ENCODE measurements around the gene FKBP8.

DNA sequence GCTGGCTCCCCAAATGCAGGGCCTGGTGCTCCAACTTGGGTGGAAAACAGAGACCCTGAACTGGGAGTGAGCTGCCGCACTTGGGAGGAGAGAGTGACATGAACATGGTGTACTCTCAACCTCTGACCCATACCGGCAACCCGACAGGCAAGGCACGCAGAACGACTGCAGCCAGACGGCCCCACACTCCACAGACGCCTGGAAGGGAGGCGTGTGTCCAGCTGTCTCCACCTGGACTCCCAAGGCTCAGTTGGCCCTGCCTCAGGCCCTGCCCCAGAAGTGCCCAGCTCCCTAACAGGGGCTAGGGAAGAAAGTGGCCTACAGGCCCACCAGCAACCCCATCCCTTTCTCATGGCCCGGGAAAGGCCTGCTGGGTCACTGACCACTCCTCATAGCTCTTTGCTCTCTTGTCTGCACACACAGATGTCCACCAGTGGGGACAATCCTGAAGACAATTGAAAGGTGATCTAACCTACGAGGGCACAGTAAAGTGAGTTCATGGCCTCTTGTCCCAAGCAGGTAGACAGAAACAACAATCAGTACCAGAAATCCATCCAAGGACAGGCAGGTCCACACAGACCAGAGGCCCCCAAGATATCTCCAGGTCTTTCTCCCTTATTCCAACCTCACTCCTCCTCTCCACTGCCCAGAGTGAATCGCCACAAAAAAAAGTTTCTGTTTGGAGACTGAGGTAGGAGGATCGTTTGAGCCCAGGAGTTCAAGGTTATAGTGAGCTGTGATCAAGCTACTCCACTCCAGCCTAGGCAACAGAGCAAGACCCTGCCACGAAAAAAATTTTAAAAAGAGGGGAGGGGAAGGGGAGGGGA is 49.7 kb downstream of the FKBP8 start:
- TF ChIP-seq, protein P1, sequence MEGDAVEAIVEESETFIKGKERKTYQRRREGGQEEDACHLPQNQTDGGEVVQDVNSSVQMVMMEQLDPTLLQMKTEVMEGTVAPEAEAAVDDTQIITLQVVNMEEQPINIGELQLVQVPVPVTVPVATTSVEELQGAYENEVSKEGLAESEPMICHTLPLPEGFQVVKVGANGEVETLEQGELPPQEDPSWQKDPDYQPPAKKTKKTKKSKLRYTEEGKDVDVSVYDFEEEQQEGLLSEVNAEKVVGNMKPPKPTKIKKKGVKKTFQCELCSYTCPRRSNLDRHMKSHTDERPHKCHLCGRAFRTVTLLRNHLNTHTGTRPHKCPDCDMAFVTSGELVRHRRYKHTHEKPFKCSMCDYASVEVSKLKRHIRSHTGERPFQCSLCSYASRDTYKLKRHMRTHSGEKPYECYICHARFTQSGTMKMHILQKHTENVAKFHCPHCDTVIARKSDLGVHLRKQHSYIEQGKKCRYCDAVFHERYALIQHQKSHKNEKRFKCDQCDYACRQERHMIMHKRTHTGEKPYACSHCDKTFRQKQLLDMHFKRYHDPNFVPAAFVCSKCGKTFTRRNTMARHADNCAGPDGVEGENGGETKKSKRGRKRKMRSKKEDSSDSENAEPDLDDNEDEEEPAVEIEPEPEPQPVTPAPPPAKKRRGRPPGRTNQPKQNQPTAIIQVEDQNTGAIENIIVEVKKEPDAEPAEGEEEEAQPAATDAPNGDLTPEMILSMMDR (IDR thresholded peaks at IDR 0.05) = no peak
- no peak for TF ChIP-seq POLR2A (IDR thresholded peaks at IDR 0.05)

Data from thyroid gland (tissue), 4 donors.